HG02870 (cell line): ENCODE results near the gene DUSP23.

Experiments
- ATAC-seq: cut with Tn5 transposase; IDR thresholded peaks from one replicate; pipeline ENCODE4 v1.9.1; 2021; ENCODE audit warnings: mild to moderate bottlenecking, moderate library complexity; ENCODE audit not compliant: unreplicated experiment

The DUSP23 gene

GRCh38 chr1:159780583-159781582 is at the start of gene DUSP23:
DUSP23 (plus strand) TSS chr1:159780962; CDS start chr1:159781101, 139 bp downstream.
- ATAC-seq: peak; percentile 96

DNA sequence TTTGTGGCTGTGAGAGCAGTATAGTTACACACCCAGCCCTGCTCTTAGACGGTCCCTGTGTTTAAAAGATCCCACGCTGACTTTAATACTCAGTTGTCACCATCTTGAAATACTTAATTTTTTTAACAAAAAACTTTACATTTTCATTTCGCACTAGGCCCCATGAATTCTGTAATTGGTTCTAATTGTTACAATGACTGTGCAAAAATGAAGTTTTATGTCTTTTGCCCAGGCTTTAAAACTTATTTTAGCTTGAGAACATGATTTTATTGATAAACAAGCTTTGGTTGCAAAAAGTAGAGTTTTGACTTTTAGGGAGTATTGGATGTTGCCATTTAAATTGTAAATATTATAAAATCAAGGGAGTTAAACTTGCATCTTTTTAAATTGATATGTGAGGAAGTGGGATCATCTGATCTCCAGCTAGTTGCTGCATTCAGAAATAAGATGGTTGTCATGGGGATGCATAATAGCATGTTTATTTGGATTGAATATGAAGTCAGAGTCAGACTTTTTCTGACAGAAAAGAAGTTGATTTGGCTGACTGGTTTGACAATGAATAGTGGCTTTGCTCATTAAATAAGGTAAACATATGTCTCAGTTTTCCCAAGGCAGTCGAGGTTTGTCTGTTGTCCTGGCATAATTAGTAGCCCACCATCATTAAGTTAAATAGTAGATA is 43.4 kb upstream of the DUSP23 start:
- ATAC-seq: no peak

GRCh38 chr1:159743651-159744410 is 36.9 kb upstream of the DUSP23 start:
- no peak for ATAC-seq

- no peak for ATAC-seq
Observed at GRCh38 chr1:159746666-159747065, 34.1 kb upstream of the DUSP23 start.

- ATAC-seq: no peak
Observed at GRCh38 chr1:159748370-159748769, 32.4 kb upstream of the DUSP23 start.

- ATAC-seq: no peak
Observed at GRCh38 chr1:159749630-159750029, 31.1 kb upstream of the DUSP23 start.

GRCh38 chr1:159750621-159751020 is 30.1 kb upstream of the DUSP23 start:
- ATAC-seq: no peak

DNA sequence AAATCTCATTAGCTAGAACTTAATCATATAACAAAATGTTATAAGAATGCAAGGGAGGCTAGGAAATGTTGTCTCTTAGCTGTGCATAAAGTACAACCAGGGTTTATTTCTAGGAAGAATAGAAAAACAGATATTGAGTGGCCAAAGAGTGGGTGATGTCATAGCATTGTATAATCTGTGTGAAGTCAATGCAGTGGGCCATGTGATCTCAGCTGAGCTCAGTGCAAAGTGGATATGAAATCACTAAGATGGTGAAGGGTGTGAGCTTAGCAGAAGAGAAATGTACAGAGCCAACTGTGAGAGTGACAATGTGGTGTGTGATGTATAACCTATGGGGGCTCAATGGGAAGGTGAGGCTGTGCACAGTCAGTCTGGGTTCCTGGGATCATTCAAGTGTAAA is 29.7 kb upstream of the DUSP23 start:
- no peak for ATAC-seq

GRCh38 chr1:159752135-159752580 is 28.6 kb upstream of the DUSP23 start:
- no peak for ATAC-seq

GRCh38 chr1:159753386-159753785 is 27.4 kb upstream of the DUSP23 start:
- no peak for ATAC-seq

DNA sequence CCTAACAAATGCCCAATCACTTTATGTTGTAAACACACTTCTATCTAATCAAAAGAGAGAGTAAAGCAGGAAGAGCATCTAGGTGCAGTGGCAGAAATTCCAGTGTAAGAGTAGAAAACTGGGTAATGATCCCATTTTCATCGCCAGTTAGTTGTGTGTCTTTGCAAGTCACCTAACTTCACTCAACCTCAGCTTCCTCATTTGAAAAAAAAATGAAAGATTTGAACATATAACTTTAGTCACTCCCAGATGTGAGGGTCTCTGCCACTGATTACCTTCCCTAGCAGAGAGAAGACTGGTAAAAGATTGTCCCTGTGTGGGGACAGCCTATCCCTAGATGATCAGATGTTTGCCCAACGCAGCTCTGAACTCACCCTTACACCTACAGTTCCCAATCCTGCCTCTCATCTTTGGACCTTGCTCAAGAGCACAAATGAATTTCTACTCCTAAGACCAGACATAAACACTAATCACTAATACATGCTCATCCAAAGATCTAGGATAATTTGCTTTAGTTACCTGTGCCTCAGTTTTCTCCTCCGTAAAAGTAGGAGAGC is 25.2 kb upstream of the DUSP23 start:
- ATAC-seq: no peak

DNA sequence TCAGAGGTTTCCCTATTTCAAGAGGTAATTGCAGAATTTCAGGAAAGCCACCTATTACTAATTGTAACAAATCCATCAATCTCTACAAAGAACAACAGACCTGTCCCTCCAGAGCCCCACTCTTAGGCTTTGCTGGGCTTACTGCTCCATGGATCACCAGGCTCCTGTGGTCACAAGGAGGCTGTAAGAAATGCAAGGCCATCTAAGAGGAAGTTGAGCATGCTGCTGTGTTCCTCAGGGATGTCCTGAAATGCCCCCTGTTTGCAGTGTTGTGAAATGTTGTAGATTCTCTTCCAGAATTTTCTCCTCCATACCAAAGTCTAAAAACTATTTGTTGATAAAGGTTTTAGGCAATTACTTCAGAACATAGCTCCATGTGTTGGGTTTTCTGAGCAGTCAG is 24.4 kb upstream of the DUSP23 start:
- no peak for ATAC-seq

- ATAC-seq: no peak
Observed at GRCh38 chr1:159763686-159764085, 17.1 kb upstream of the DUSP23 start.

- no peak for ATAC-seq
Observed at GRCh38 chr1:159765806-159766205, 15.0 kb upstream of the DUSP23 start.

GRCh38 chr1:159771127-159771895 is 9.5 kb upstream of the DUSP23 start:
- ATAC-seq: no peak

GRCh38 chr1:159774465-159774864 is 6.3 kb upstream of the DUSP23 start:
- no peak for ATAC-seq

DNA sequence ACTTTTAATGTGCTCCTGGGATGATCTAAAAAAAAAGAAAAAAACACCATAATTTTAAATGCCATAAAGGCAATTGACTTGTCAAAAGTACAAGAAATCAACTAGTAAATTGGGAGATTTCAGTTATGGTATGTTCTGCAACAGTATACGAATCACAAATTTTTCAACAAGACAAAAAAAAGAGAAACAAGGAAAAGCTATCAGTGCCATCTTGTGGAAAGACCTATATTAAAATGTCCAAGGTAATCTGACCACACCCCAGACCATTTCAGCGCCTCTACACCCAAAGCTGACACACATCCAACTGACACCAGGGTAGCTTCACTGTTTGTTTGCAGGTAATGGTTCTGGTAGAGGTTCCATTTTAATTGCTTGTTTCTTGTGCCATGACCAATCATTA is 5.0 kb upstream of the DUSP23 start:
- ATAC-seq: no peak

DNA sequence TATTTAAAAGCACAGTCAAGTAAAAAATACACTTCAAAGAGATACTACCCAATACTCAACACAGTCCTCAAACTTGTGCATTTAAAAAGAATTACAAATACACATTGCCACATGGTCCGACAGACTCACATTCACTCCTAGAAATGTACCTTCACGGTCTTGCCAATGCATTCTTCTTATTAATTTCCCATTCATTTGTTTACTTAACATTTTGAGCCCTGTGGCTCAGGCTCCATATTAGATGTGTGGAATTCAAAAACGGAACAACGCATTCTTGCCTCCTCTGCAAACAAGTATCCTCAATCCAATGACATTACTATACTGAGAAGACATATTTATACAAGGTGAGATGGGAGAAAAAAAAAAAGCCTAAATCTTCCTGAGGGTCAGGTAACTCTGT is 2.5 kb upstream of the DUSP23 start:
- ATAC-seq: no peak

GRCh38 chr1:159779403-159779851 is 1.3 kb upstream of the DUSP23 start:
- ATAC-seq: no peak

- no peak for ATAC-seq
Observed at GRCh38 chr1:159781992-159782391, 1.2 kb downstream of the DUSP23 start.
